HL-60 (cell line): ENCODE results near the gene COPS8.

Source experiments
- DNase-seq, 2 experiments: peaks; one replicate each; pipeline ENCODE4 v3.0.0-alpha.2; 2010 to 2020; ENCODE audit warnings: low read depth in 1 of 2, low spot score in 1 of 2
- H3K27ac ChIP-seq: fragments of 250-450 bp; sonication (Bioruptor Pico); replicated peaks from 2 replicates; pipeline ENCODE4 v1.5.1; 2020; ENCODE audit warnings: mild to moderate bottlenecking, moderate library complexity
- H3K27me3 ChIP-seq: fragments of 250-450 bp; sonication (Bioruptor Pico); 2 replicates; pipeline ENCODE4 v1.5.1; 2021; ENCODE audit warnings: mild to moderate bottlenecking, moderate library complexity; ENCODE audit not compliant: insufficient read depth, poor library complexity, severe bottlenecking
- H3K4me3 ChIP-seq: replicated peaks from 2 replicates; pipeline ENCODE4 v1.5.1; 2011; ENCODE audit warnings: mild to moderate bottlenecking, control low read depth, low read length; ENCODE audit not compliant: insufficient read depth
- GABPA ChIP-seq: IDR thresholded peaks from 2 replicates; pipeline ENCODE4 v1.6.1; 2012; ENCODE audit warnings: low read depth
- POLR2AphosphoS5 ChIP-seq: IDR thresholded peaks from 2 replicates; pipeline ENCODE4 v1.6.1; 2012; ENCODE audit warnings: low read depth
- SPI1 ChIP-seq: IDR thresholded peaks from 2 replicates; pipeline ENCODE4 v1.6.1; 2012; ENCODE audit warnings: low read depth, mild to moderate bottlenecking, borderline replicate concordance
- TF ChIP-seq, protein P1 (sequence below): IDR thresholded peaks from one replicate; pipeline ENCODE4 v1.5.1; 2011; ENCODE audit warnings: low read length, control low read depth, inconsistent platforms; ENCODE audit not compliant: insufficient read depth
- TF ChIP-seq, protein P2 (sequence below): IDR thresholded peaks from 2 replicates; pipeline ENCODE4 v1.6.1; 2012; ENCODE audit warnings: low read depth; ENCODE audit not compliant: insufficient replicate concordance

COPS8 gene

DNA sequence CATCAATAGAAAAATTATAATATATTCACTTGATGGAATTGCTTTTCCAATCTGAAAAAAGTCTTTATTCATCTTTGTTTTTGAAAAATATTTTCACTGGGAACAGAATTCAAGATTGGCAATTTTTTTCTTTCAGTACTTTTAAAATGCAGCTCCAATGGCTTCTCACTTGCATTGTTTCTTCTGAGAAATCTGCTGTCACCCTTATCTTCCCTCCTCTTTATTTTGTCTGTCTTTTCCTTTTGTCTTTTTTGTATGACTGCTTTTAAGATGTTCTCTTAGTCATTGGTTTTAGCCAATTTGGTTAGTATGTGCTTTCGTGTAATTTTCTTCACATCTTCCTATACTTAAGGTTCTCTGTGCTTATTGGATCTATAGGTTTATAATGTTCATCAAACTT lies 37.1 kb upstream of the COPS8 start:
- DNase-seq, result no peak
- TF ChIP-seq SPI1 (no peak), GABPA (no peak), POLR2AphosphoS5 (no peak)
- TF ChIP-seq, protein P1, sequence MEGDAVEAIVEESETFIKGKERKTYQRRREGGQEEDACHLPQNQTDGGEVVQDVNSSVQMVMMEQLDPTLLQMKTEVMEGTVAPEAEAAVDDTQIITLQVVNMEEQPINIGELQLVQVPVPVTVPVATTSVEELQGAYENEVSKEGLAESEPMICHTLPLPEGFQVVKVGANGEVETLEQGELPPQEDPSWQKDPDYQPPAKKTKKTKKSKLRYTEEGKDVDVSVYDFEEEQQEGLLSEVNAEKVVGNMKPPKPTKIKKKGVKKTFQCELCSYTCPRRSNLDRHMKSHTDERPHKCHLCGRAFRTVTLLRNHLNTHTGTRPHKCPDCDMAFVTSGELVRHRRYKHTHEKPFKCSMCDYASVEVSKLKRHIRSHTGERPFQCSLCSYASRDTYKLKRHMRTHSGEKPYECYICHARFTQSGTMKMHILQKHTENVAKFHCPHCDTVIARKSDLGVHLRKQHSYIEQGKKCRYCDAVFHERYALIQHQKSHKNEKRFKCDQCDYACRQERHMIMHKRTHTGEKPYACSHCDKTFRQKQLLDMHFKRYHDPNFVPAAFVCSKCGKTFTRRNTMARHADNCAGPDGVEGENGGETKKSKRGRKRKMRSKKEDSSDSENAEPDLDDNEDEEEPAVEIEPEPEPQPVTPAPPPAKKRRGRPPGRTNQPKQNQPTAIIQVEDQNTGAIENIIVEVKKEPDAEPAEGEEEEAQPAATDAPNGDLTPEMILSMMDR, result no peak
- TF ChIP-seq, protein P2, sequence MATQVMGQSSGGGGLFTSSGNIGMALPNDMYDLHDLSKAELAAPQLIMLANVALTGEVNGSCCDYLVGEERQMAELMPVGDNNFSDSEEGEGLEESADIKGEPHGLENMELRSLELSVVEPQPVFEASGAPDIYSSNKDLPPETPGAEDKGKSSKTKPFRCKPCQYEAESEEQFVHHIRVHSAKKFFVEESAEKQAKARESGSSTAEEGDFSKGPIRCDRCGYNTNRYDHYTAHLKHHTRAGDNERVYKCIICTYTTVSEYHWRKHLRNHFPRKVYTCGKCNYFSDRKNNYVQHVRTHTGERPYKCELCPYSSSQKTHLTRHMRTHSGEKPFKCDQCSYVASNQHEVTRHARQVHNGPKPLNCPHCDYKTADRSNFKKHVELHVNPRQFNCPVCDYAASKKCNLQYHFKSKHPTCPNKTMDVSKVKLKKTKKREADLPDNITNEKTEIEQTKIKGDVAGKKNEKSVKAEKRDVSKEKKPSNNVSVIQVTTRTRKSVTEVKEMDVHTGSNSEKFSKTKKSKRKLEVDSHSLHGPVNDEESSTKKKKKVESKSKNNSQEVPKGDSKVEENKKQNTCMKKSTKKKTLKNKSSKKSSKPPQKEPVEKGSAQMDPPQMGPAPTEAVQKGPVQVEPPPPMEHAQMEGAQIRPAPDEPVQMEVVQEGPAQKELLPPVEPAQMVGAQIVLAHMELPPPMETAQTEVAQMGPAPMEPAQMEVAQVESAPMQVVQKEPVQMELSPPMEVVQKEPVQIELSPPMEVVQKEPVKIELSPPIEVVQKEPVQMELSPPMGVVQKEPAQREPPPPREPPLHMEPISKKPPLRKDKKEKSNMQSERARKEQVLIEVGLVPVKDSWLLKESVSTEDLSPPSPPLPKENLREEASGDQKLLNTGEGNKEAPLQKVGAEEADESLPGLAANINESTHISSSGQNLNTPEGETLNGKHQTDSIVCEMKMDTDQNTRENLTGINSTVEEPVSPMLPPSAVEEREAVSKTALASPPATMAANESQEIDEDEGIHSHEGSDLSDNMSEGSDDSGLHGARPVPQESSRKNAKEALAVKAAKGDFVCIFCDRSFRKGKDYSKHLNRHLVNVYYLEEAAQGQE, result no peak
- no peak overlapping the region for H3K27ac ChIP-seq
- no peaks in the 10 kb centered on the region for H3K27me3 ChIP-seq
- H3K4me3 ChIP-seq, result no peak overlapping the region

GRCh38 chr2:237051861-237052260 lies 33.8 kb upstream of the COPS8 start:
- DNase-seq, result no peak
- TF ChIP-seq SPI1, result no peak
- TF ChIP-seq GABPA, result no peak
- TF ChIP-seq, protein P1, result no peak
- TF ChIP-seq, protein P2, result no peak
- no peak for TF ChIP-seq POLR2AphosphoS5
- H3K4me3 ChIP-seq, result no peak overlapping the region
- no peaks in the 10 kb centered on the region for H3K27me3 ChIP-seq
- no peak overlapping the region for H3K27ac ChIP-seq

- Histone ChIP-seq H3K27ac (no peak overlapping the region), H3K4me3 (no peak overlapping the region), H3K27me3 (no peaks in the 10 kb centered on the region)
- TF ChIP-seq POLR2AphosphoS5, result no peak
- TF ChIP-seq, protein P2, result no peak
- TF ChIP-seq SPI1, result no peak
- no peak for TF ChIP-seq GABPA
- TF ChIP-seq, protein P1, result no peak
- DNase-seq, result no peak
Observed at GRCh38 chr2:237053066-237053465, 32.6 kb upstream of the COPS8 start.
